HG03108 (cell line): ENCODE measurements around the gene POLD2.
"Not testable (repeated sequence)": the region's sequence is repeated elsewhere in the genome, so short reads cannot be mapped to it uniquely, and the experiment has no call there.

Experiments used
- ATAC-seq: cut with Tn5 transposase; IDR thresholded peaks from one replicate; pipeline ENCODE4 v1.9.1; 2021; ENCODE audit warnings: moderate library complexity; ENCODE audit not compliant: unreplicated experiment

The POLD2 gene

DNA sequence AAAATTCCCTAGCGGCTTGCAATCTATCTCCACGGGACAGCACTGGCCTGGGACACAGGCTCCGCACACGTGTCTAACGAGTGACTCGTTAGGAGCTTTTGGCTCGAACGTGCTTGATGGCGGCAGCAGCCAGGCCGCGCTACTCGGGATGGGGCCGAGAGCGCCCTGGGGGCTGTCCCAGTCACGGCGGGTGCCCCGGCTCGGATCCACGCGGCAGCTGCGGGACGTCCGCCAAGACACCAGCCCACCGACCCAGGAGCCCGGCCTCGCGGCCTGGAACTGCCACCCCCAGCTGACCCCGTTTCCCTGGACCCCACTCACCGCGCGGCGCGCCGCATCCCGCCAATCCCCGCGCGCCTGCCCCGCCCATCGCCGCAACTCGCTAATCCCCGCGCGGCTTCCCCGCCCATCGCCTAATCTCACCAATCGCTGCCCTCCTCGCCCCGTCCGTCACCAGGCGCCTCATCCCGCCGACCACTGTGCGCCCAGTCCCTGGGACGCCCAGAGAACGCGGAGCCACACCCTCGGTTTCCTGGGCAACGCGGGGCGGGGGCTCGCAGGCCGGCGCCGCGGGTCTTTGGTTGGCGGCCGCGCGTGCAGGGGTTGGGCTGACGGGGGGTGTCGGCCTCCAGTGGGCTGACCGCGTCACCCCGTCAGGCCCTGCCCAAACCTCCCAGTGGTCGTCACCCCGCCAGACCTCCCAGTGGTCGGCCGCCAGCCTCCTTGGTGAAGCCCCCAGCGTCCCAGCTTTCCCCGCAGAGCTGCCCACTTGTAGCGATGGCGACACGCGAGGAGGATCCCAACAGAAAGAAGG lies at the start of gene POLD2:
POLD2 (minus strand) TSS at position 359 of the 814 bp plus-strand sequence. CDS start 1,495 bp downstream, outside the sequence.
- peak; percentile 99 for ATAC-seq

DNA sequence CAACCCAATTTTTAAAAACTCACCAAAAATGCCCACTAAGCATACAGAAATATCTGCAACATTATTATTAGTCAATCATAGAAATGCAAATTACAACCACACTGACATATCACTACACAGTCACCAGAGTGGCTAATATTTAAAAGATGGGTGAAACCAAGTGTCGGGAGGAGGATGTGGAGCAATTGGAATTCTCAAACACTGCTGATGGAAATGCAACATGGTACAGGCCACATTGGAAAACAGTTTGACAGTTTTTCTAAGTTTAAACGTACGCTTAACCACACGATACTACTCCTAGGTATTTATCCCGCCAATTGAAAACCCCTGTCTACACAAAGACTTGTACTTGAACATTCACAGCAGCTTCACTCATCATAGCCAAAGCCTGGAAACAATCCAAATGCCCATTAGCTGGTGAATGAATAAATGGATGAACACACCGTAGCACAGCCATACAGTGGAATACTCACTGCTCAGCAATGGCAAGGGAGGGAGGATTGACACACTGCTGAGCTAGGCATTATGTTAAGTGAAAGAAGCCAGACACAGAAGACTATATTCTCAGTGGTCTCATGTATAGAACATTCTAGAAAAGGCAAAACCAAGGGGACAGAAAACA lies 49.6 kb upstream of the POLD2 start:
- no peak for ATAC-seq

DNA sequence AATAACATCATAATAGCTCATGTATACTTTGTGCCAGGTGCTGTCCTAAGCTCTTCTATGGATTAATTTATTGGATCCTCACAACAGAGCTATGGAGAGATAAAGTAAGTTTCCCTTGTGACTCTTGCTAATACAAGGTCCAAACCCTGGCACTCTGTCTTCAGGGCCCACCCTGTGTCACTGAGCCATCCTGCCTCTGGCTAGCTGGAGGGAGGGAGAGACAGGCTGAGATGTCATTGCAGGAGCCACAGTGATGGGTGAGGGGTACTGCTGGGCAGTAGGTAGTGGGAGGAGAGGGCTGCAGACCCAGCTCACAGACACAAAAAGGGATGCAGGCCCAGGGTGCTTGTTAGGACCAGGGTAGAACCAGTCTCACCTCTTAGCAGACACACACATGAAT lies 49.0 kb upstream of the POLD2 start:
- no peak for ATAC-seq

DNA sequence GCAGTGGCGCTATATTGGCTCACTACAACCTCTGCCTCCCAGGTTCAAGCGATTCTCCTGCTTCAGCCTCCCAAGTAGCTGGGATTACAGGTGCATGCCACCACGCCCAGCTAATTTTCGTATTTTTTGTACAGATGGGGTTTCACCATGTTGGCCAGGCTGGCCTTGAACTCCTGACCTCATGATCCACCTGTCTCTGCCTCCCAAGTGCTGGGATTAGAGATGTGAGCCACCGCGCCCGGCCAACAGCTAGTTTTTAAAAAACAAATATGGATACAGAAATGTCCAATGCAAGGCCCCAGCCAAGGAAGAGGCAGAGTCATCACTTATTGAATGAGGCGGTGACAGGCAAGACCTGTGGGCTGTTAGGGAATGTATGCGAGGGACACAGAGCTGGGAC lies 48.6 kb upstream of the POLD2 start:
- ATAC-seq: not testable (repeated sequence)

DNA sequence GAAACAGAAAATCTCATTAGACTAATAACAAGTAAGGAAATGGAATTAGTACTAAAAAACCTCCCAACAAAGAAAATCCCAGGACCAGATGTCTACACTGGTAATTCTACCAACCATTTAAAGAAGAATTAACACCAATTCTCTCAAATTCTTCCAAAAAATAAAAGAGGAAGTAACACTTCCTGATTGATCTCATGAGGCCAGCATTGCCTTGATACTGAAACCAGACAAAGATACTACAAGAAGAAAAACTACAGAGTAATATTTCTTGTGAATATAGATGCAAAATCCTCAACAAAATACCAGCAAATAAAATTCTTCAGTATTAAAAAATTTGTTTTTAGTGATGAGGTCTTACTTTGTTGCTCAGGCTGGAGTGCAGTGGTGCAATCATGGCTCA lies 44.6 kb upstream of the POLD2 start:
- peak; percentile 49 for ATAC-seq

DNA sequence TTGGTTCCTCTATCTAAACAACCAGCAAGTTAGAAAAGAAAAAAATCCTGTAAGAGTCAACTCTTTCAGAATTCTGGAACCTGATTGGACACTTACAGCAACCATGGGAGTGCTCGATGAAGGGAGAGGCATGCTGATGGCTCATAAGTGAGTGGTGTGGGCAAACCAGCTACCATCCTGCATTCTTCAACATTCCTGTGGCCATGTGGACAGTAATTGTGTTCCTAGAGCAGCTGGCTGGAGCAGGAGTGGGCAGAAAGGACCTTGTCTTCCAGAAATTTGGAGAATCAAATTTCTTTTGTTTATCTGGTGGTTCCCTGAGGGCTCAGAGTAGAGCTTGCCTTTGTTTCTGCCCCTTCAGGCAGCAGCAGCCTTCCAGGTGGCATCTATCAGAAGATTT lies 40.2 kb upstream of the POLD2 start:
- no peak for ATAC-seq

DNA sequence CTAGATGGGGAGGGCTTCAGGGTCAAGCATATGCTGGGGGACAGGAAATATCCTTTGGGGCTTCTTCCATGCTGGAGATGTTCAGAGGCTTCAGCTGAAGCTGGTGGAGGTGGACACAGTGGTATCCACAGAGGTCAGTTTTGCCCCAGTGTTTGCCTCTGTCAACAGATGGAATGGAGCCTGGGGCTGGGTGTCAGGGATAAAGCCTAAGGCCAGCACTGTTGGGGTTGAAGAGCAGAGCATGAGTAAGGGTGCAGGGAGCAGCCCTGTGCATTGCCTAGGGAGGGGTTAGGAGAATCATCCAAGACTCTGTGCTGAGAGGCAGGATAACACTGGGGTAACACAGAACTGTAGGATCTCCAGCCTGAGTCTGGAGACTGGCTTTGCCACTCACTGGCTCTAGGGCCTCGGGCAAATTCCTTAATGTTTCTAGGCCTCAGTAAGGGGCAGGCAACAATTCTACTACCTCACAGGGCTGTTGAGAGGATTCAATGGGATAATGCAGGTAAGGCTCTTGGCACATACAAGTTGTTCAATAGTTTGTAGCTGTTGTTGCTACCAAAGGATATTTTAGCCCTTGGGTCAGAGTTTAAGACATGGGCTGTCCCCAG lies 39.5 kb upstream of the POLD2 start:
- ATAC-seq: no peak

DNA sequence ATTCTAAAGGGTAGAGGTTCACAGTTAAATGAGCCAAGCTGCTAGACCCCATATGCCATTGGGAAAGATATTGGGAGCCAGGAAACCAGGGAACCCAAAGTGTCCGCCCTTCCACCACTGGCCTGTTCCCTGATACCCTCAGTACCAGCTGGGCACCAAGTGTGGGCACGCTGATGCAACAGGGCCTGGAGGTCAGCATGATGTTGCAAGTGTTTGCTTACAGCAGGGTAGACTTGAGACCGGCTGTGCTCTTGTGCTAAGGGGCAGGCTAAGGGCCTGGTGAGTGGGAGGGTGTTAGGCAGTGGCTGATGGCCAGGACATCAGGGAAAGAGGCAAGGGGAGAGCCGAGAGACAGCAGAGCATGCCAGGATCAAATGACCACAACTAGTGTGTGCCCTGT lies 38.8 kb upstream of the POLD2 start:
- ATAC-seq: no peak

DNA sequence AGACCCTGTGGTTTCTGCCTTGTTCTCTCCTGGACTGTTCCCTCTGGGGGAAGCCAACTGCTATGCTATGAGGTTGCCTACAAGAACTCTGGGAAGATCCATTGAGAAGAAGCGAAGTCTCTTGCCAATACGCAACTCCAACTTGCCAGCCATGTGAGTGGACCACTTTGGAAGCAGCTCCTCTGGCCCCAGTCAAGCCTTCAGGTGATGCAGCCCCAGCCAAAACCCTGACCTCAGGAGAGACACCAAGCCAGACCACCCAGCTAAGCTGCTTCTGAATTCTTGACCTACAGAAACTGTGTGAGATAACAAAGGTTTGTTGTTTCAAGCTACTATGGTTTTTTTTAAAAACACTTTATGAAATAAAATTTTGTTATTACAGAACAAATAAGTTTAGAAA lies 38.0 kb upstream of the POLD2 start:
- no peak for ATAC-seq

DNA sequence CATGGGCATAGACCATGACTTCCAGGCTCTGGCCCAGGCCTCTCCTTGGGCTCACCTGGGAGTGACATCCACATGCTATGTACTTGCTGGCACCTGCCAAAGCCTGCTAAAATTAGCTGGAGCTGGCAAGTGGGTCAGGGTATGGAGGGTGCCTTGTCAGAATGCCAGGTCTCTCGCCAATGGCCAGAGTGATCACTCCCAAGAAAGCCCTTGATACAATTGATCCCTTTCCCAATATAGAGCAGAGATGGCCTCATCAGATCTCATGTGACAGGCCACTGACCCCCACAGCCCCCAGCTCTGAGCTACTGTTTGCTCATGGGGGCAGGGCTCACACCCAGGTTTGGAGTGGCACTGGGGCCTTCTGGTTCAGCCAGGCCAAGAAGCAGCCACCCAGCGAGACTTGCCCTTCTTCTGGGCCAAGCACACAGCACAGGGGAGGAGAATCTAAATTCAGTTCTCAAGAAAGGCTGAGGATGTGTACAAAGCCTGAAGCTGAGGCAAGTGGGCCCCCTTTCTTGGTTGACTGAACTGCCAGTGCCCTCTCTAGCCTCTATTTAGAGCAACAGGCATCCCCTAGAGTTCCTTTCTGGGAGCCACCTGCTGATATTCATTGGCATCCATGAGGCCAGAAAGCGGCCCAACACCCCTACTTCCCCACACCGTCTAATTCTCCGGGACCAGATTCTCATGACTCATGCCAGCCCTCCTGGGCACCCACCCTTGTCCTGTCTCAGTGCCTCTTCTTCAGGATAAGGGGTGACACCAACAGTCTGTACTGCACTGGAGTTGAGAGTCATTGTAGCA lies 36.7 kb upstream of the POLD2 start:
- ATAC-seq: no peak

DNA sequence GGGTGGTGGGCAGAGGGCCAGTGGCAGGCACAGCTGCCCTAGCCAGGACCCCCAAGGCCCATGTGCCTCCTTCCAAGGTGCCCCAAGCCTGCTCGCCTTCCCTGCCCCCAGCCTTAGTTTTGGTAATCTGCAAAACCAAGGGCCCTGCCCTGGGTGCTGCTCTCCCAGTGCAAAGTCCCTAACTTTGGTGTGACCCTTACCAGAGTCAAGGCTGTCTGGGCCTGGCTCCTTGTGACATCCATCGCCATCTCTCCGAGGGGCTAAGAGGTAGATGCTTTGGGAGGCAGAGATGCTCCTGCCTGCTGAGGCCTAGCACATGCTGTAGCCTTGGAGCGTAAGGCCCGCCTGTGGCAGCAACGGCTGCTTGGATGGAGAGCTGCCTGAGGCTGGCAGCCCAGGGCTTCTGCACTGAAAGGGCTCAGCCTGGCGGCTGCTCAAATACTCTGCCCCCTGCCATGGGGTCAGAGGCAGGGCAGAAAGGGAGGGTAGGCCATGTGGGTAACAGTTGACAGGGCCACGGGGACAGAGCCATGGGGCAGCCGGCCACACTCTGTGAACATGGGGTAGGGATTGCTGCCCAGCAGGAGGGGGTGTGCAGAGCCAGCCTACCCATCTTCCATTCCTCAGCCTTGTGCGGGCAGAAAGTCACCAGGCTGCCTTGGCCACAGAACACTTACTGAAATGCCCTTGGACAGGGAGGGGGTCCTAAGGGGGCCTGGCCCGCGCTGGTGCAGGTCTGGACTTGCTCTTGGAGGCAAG lies 35.7 kb upstream of the POLD2 start:
- no peak for ATAC-seq

DNA sequence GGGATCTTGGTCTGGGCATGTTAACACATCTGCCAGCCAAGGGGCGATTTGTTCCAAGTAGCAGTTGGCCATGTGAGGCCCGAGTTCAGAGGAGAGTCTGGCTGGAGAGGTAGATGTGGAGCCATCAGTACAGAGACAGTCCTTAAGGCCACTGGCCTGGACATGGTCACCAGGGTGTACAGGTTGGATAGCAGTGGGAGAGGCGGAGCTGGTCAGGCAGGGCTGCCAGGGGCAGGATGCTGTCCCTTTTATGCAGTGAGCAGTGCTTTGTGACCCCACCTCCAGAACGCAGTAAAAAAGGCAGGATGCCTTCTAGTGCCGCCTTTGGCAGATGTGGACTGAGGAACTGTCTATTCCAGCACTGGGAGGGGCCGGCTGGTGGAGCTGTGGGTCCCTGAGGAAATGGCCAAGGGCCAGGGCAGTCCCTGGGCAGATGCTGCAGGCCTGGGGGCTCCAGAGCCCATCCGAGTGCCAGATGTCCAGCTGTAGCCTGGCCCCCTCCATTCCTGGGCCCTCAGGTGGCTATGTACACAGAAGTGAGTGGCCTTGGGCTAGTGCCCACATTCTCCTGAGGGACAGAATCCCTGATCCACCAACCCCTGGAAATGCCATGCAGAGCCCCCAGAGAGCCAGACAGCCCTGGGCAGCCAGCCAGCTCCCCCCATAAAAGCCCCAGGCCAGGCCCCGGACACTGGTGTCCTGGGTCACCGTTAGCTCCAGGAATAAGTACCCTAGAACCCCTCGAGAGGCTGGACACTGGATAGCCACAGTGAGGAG lies 34.9 kb upstream of the POLD2 start:
- ATAC-seq: no peak

DNA sequence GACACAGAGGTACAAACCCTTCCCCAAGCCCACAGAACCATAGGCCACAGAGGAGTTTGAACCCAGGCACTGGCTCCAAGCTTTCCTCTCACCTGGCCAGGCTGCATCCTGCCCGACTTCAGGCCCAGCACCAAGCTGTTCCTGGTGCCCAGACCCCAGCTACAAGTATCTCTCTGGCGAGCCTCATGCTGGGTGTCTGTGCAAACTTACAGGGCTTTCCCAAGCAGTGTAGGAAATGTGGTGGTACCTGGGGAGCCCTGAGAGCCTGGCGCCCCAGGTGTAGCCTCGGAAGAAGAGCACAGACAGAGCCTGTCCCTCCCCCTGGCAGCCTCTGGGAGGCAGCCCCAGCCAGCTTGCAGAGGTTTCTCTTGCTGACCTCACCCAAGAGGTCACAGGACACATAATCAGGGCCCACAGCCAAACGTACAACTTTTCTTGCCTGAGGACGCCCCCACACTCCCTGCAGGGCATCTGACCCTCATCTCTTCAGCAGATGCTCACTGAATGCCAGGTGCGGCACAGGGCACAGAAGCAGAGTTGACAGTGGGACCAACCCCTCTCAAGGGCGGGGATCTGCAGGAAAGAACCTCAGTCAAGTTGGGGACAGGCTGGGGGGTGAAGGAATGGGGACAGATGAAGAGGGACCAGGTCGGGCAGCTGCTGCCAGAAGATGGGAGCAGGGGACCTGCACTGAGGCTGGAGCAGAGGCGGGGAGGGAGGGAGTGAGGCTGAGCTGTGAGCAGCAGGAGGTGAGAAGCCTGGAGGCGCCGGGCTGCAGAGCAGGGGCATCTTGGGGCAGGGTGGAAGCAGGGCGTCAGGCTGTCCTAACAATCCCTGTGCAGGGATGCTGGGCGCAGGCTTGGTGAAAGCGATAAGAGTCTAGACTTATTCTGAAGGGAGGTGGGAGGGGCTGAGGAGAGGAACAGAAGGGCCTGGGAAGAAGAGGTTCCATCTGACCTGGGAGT lies 34.0 kb upstream of the POLD2 start:
- ATAC-seq: no peak

DNA sequence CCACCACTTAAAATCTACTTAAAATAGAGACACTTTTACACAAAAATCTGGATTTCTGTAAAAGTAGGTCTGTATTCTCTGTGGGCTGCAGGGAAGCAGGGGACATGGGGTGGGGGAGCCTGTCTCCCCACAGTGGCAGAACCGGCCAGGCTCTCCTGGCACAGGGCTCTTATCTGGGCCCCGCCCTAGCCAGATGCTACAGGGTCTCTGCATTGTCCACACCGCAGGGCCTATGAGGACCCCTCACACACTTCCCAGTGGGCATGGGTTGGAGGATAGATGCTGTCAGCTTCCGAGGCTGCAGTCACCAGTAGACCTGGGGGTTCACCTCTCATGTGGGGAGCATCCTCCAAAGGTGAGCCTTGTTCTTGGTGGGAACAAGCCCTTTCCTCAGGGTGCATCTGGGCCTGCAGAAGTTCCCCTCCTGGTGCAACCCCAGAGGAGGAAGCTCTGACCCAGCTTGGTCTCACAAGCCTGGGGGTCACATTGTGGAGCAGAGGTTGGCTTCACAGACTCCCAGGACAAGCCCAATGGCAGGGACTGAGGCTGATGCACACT lies 33.2 kb upstream of the POLD2 start:
- ATAC-seq: no peak

DNA sequence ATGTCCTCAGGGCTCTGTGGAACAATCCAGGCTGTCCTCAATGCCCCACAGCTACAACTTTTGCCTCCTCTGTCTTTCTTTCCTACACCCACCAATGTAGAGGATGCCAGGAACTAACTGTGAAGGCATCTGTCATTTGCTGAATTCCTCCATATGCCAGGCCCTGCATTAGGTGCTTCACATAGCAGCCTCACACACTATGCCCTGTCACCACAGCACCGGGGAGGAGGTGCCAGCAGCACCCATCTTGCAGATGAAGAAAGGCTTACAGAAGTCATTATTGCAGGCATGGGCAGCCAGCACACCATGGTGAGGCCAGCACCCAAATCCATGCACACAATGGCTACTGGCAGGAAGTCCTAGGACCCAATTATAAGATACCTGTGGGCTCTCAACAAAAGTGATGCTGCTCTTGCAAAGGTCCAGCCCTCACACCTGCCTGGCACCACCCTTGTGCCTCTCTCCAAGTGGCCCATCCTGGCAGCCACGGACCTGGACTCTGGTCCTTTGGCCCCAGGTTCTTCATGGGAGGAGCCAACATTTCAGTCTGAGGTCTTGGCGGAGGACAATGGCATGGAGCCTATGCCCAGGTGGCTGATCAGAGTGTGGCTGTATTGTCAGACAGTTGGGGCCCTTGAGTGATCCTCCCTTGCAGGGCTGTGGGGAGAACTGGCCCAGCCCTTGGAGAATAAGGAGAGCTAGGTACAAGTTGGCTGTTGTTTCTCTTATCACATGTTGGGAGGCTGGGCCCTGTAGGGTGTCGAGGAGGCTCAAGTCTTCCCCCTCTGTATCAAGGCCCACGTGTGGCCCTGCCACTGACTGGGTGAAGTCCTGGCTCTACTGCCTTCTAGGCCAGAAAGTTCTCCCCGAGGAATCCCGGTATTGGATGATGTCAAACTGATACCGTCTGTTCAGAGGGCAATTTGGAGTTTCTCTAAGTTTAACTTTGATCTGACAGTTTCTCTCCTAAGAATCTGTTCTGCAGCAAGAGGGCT lies 32.1 kb upstream of the POLD2 start:
- no peak for ATAC-seq

DNA sequence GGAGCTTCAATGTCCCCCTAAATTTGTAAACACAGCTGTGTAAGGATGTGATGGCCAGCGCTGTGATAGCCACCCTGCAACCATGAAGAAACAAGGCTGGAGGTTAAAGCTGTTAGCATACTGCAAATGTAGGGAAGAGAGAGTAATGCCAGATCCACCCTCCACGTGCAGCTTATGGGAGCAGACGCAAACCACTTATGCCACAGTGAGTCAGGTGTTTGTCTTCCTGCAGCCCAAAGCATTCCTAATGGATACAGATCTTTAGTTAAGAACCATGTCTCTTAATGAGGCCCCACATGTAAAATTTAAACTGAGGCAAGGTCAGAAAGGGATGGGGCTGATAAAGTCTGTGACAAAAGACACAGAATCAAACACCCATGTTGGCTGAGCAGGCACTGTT lies 31.4 kb upstream of the POLD2 start:
- no peak for ATAC-seq

DNA sequence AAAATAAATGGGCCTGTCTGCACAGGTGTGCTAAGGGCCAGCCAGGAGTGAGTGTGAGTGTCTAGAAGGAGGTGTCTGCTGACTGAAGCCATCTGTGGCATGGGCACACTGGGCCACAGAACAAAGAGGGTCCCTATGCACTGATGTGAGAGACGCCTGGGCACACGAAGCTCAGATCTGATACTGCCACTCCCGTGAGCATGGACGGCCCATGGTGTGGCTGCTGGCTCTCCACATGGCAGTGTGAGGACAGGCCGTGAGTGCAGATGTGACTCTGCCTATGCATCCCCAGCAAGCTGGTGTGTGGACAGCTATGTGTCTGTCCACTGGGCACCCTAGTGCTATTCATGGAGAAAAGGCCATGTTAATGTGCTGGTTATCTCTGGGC lies 30.6 kb upstream of the POLD2 start:
- ATAC-seq: no peak
